ENCODE results near the gene CFAP77.

GRCh38 chr9:132514011-132514744 lies 104.2 kb downstream of the CFAP77 start:
- TF ChIP-seq EZH2 (IDR thresholded peaks at IDR 0.05; ENCODE audit: insufficient read depth, poor library complexity, severe bottlenecking) (no peak), EZH2phosphoT487 (IDR thresholded peaks at IDR 0.05; ENCODE audit: insufficient read depth, low read depth) (no peak)
